ENCODE measurements around the gene YJEFN3.

DNA sequence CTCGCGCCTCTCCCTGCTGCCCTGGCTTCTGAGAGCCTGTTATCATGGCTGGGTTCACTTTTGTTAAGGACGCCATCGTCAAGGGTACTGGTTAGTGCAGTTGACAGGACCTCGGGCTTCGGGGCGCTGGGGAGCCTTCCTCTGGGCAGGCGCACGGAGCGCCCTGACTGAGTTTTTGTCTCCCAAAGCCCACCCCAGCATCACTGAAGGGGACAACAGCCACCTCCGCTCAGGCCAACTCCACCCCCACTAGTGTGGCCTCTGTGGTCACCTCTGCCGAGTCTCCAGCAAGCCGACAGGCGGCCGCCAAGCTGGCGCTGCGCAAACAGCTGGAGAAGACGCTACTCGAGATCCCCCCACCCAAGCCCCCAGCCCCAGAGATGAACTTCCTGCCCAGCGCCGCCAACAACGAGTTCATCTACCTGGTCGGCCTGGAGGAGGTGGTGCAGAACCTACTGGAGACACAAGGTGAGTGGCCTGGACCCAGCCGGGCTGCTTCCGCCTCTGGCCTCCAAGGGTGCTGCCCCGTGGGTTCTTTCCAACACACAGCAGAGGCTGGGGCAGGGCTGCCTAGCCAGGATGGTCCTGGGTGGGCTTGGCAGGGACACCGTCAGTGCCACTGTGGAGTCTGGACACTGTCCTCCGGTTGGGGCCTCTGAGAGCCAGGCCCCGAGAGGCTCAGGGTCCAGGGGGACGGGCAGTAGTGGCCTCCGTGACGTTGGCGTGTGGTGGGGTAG is 30.3 kb upstream of the YJEFN3 start:
- TF ChIP-seq, protein P1, sequence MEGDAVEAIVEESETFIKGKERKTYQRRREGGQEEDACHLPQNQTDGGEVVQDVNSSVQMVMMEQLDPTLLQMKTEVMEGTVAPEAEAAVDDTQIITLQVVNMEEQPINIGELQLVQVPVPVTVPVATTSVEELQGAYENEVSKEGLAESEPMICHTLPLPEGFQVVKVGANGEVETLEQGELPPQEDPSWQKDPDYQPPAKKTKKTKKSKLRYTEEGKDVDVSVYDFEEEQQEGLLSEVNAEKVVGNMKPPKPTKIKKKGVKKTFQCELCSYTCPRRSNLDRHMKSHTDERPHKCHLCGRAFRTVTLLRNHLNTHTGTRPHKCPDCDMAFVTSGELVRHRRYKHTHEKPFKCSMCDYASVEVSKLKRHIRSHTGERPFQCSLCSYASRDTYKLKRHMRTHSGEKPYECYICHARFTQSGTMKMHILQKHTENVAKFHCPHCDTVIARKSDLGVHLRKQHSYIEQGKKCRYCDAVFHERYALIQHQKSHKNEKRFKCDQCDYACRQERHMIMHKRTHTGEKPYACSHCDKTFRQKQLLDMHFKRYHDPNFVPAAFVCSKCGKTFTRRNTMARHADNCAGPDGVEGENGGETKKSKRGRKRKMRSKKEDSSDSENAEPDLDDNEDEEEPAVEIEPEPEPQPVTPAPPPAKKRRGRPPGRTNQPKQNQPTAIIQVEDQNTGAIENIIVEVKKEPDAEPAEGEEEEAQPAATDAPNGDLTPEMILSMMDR (IDR thresholded peaks at IDR 0.05 in 8 of 11, conservative IDR thresholded peaks at IDR 0.05 in 3 of 11): no peak
- TF ChIP-seq POLR2A (IDR thresholded peaks at IDR 0.05): no peak
